GM19468 (cell line): Measurements from ENCODE around the gene ASPSCR1.
"Not testable (repeated sequence)": the region's sequence is repeated elsewhere in the genome, so short reads cannot be mapped to it uniquely, and the experiment has no call there.

Experiments used
- ATAC-seq: cut with Tn5 transposase; IDR thresholded peaks from one replicate; pipeline ENCODE4 v1.9.1; 2021; ENCODE audit warnings: mild to moderate bottlenecking, moderate library complexity, moderate number of reproducible peaks; ENCODE audit not compliant: unreplicated experiment; ENCODE audit errors: extremely low read depth

ASPSCR1 gene

DNA sequence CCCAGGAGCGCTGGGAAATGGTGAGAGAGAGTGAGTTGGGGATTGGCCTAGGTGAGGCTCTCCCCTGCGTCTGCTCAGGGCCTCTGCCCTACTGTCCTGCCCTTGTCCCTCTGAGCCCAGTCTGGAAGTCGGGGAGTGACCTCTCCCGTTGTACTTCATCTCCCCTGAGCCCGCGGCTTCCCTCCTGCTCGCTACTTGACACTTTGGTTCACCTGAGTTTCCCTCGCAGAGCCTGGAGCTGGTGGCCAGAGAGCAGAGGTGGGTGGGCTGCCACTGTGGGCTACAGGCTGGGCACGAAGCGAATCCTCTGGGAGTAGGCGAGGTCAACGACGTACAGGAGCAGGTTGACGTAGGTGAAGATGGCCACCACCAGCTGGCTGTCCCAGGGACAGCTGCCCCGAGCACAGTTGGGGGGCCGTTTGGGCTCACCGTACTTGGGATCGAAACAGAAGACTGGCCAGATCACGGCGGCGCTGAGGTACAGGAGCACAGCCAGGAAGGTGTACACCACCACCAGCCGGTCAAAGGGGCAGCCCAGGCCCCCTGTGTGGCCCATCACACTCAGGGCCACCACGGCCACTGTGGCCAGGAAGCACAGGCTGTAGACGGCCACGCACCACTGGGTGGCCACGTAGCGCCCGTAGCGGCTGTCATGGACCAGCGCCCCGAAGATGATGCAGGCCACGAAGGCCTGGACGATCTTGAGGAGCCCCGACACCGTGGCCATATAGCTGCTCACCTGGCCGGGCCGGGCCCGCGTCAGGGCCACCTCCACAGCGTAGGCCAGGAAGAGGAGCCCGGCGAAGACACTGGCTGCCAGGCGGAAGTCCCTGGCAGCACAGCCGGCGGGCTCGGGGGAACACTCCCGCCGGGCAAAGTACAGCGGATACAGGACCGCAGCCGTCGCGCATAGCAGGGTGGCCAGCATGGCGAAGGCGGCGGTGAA lies 36.6 kb upstream of the ASPSCR1 start:
- ATAC-seq: no peak

GRCh38 chr17:81941484-81942166 lies 35.8 kb upstream of the ASPSCR1 start:
- no peak for ATAC-seq

DNA sequence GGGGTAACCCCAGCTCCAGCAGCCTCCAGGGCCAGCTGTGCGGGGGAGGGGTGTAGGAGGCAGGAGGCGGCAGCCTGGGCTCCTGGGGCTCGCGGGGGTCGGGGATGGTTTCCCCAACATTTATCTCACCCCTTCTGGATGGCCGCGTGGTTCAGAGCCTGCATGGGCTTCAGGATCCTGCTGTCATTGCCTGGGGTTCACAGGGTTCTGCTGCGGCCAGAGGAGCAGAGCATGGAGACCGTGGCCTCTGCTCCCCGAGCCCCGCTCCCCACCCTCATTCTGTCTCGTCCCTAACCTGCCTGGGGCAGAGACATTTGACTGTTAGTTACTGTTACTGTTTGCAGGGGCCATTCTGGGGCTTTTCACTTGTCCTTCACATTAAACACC lies 35.3 kb upstream of the ASPSCR1 start:
- ATAC-seq: no peak

DNA sequence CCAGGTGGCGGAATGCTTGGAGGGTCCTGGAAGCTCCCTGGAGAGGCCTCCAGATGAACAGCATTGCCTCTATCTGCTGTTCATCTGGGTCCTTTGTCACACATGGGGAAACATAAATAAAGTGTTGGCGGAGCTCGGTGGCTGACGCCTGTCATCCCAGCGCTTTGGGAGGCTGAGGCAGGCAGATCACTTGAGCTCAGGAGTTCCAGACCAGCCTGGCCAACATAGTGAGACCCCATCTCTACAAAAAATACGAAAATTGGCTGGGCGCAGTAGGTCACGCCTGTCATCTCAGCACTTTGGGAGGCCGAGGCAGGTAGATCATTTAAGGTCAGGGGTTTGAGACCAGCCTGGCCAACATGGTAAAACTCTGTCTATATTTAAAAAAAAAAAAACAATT lies 32.6 kb upstream of the ASPSCR1 start:
- ATAC-seq: no peak

DNA sequence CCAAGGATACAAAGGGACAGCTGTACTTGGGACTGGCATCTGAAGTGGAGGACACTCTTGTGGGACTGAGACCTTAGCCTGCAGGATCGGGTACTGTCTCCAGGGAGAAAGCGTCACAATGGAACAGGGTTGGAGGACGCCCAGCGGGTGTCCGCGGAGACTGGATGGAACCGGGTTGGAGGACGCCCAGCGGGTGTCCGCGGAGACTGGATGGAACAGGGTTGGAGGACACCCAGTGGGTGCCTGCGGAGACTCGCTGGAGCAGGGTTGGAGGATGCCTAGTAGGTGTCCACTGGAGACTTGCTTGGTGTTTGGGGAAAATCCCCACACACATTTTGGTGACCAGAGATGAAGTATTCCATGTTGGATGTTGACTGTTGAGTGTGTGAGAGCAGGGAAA lies 30.2 kb upstream of the ASPSCR1 start, which contains the start of gene MYADML2:
MYADML2 (minus strand) TSS at position 45 of the 400 bp plus-strand sequence. CDS start 5,492 bp downstream, outside the sequence.
- ATAC-seq: no peak

- no peak for ATAC-seq
These were observed 28.6 kb upstream of the ASPSCR1 start for GRCh38 chr17:81948635-81949378.

GRCh38 chr17:81950501-81950900 lies 26.9 kb upstream of the ASPSCR1 start:
- ATAC-seq: no peak

- no peak for ATAC-seq
These were observed 25.4 kb upstream of the ASPSCR1 start for GRCh38 chr17:81951785-81952684.

- ATAC-seq: no peak
These were observed 24.6 kb upstream of the ASPSCR1 start for GRCh38 chr17:81952792-81953228.

- ATAC-seq: not testable (repeated sequence)
These were observed 24.0 kb upstream of the ASPSCR1 start for GRCh38 chr17:81953443-81953842.

DNA sequence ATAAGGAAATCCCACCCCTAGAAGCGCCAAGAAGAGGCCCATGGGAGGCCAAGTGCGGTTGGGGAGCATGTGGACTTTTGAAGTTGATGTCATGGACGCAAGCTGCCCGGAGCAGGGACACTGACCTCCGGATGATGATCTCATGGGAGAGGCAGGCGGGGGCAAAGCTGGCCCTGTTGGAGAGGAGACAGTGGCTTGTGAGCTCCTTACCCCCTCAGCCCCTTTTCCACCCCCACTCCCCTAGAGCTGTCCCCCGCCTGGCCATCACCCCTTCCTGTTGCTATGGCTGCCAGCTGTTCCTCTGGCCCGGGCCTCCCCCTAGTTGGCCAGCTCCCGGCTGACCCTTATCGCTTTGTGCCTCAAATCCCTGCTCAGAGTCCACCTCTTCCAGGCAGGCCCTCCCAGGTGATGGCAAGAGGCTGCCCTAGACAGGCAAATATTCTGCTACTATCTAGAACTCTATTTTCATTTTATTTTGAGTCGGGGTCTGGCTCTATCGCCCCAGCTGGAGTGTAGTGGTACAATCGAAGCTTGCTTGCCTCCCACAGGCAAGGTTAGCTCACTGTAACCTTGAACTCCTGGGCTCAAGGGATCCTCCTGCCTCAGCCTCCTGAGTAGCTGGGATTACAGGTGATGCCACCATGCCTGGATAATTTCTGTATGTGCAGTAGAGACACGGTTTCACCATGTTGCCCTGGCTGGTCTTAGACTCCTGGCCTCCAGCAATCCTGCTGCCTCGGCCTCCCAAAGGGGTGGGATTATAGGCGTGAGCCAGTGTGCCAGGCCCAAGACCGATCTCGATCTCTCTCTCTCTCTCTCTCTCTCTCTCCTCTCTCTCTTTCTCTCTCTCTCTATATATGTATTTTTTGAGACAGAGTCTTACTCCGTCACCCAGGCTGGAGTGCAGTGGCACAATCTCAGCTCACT lies 23.0 kb upstream of the ASPSCR1 start:
- no peak for ATAC-seq

DNA sequence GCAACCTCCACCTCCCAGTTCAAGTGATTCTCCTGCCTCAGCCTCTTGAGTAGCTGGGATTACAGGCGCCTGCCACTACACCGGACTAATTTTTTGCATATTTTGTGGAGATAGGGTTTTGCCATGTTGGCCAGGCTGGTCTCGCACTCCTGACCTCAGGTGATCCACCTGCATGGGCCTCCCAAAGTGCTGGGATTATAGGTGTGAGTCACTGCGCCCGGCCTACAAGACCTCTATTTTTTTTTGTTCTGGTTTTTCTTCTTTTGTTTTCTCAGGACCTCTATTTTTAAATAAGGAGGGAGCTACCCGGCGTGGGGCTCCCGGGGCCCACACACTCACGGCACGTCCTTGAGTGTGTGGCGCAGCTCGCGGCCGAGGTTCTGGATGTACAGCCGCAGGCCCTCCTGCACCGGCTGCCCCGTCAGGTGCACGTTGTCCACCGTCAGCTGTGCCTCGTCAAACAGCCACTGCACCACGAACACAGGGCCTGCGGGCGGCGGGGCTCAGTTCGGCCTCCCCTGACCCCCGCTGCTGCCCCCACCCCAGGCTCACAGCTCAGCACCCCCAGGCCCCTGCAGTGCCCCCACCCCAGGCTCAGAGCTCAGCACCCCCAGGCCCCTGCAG lies 22.3 kb upstream of the ASPSCR1 start:
- ATAC-seq: no peak

- ATAC-seq: no peak
These were observed 21.5 kb upstream of the ASPSCR1 start for GRCh38 chr17:81955756-81956544.

DNA sequence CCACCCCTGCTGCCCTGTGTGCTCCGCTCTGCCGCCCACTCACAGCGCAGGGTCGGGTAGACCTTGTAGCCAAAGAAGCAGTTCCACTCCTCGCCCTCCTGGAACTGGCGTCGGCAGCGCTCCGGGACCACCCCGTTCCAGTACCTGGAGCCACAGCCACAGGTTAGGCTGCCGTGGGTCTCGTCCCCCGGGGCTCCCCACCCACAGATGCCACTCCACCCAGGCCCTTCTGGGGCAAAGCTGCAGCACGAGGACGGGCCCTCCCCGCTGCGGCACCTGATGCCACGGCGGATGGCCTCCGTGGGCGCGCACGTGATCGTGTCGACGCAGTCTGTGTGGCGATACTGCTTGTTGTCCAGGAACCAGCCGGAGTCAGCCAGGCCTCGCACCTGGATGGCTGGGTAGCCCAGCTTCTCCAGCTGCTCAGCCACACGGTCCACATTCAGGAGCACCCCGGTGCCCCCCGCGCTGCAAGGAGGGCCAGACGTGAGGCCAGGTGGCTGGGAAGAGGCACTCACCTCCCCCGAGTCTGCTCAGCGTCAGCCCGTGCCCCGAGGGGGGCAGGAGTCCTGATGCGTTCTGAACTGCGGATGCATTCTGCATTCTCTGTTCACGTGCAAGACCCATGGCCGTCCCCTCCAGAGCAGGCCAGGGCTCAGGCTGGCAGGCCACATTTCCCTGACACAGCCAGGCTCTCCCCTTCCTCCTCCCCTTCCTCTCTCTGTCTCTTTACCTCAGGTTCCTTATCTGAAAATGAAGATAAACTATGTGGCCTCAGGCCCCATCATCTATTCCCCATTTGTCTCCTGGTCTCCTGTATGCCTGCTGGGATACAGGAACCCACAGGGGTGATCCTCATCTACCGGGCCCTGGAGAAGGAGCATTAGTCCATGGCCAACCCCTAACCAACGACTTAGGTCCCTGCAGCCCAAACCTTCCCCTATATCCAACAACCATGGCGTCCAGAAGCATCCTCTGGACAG lies 20.5 kb upstream of the ASPSCR1 start:
- ATAC-seq: no peak

DNA sequence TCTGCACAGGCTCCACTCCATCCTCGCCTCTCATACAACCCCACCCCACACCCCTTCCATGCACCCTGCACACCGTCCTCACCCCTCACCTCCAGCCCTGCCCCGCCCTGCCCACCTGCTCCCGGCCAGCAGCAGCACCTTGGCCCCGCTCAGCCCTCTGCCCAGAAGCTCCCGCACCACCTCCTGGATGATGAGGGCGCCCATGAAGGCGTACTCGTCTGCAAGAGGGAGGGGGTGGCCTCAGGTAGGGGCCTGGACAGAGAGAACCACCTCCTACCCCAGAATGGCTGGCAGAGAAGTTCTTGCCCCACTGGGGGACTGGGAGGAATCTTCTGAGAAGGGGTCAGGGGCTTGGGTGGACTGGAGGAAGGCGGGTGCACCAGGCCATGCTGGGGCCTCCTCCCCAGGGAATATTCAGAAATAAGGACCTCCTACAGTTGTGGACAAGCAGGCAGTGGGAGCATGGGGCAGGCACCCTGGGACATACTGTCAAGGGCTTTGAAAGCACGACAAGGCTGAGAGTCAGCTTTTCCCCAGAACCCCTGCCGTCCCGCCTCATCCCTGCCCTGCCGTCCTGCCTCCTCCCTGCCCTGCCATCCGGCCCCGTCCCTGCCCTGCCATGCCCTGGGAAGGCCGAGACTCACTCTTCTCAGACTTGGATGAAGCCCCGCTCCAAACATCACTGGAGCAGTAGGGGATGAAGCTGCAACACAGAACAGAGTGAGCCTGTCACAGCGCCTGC lies 19.6 kb upstream of the ASPSCR1 start:
- ATAC-seq: no peak
